HCT116 (cell line): ENCODE data around the gene KCND3. TPM values are rescaled to one million over a fixed set of nuclear protein-coding genes. Genes with fewer than 3 reads are reported as not detected.

Experiments
- ATAC-seq: fragments of 200-7000 bp; cut with Tn5 transposase; 2 replicates; pipeline ENCODE4 v1.9.1; 2020; ENCODE audit warnings: mild to moderate bottlenecking, moderate library complexity
- BruUV-seq: library from RNA; stranded (reverse); fragments of 400-500 nt; replicated peaks from 2 replicates; lab custom pipeline; 2021; lab: Mats Ljungman, UMichigan
- CTCF ChIA-PET: fragments of 300-600 bp; sonication (Branson Sonifier 250); formaldehyde crosslinking; loops from one replicate; lab custom pipeline; 2021; ENCODE audit warnings: antibody characterized with exemption; lab: Charles Lee
- POLR2A ChIA-PET: fragments of 300-600, 350-600 bp; sonication (Branson Sonifier 250); formaldehyde crosslinking; loops from one replicate; lab custom pipeline; 2021; ENCODE audit warnings: antibody characterized with exemption; lab: Charles Lee
- RAD21 ChIA-PET, 2 experiments: fragments of 300-600 bp; sonication (Branson Sonifier 250); formaldehyde crosslinking; loops; one replicate each; lab custom pipeline; 2023; ENCODE audit warnings: low total read pairs in 2 of 2; ENCODE audit not compliant: uncharacterized antibody in 2 of 2, unreplicated experiment in 2 of 2, low non-redundant PET in 1 of 2; lab: Charles Lee
- DNase-seq: peaks from one replicate; pipeline ENCODE4 v3.0.0-alpha.2; 2010; ENCODE audit warnings: low read depth, low spot score
- H2AFZ ChIP-seq: fragments of 200-600 bp; shearing (Covaris generic), sonication (generic); 2 replicates; pipeline ENCODE4 v1.6.1; 2017; ENCODE audit warnings: low read depth, mixed run types, mixed read lengths, antibody characterized with exemption, low read length; ENCODE audit not compliant: poor library complexity, severe bottlenecking
- H3K27ac ChIP-seq: 2 replicates; pipeline ENCODE4 v1.5.1; 2012; ENCODE audit warnings: low read depth, low read length
- H3K27me3 ChIP-seq: fragments of 200-600 bp; sonication (generic); 2 replicates; pipeline ENCODE4 v1.6.1; 2016; ENCODE audit warnings: mixed run types, low read length, mixed read lengths; ENCODE audit not compliant: insufficient read depth
- H3K36me3 ChIP-seq, 2 experiments: fragments of 200-500 bp in 1 of 2; fragments of 200-600 bp in 1 of 2; sonication (Bioruptor generic) in 1 of 2; sonication (generic) in 1 of 2; 2 replicates each; pipeline versions ENCODE4 v1.5.1 to v1.6.1; 2014 to 2016; ENCODE audit warnings: low read length in 2 of 2, inconsistent platforms in 1 of 2, mixed read lengths in 1 of 2, mixed run types in 1 of 2; ENCODE audit not compliant: insufficient read depth in 2 of 2, control insufficient read depth in 1 of 2
- H3K4me1 ChIP-seq, 2 experiments: fragments of 200-600 bp in 1 of 2; sonication (generic) in 1 of 2; 2 replicates each; pipeline versions ENCODE4 v1.5.1 to v1.6.1; 2012 to 2017; ENCODE audit warnings: low read length in 2 of 2, inconsistent platforms in 1 of 2, mild to moderate bottlenecking in 1 of 2, mixed read lengths in 1 of 2, mixed run types in 1 of 2, moderate library complexity in 1 of 2; ENCODE audit not compliant: insufficient read depth in 2 of 2, control insufficient read depth in 1 of 2
- H3K4me2 ChIP-seq: fragments of 200-600 bp; sonication (generic); 2 replicates; pipeline ENCODE4 v1.6.1; 2017; ENCODE audit warnings: mixed run types, low read length, mixed read lengths
- H3K4me3 ChIP-seq, 2 experiments: fragments of 200-600 bp in 1 of 2; sonication (generic) in 1 of 2; replicated peaks in 1 of 2; 2 replicates each; pipeline ENCODE4 v1.5.1; 2011 to 2016; ENCODE audit warnings: low read length in 2 of 2, control low read depth in 1 of 2, low read depth in 1 of 2, mild to moderate bottlenecking in 1 of 2, mixed read lengths in 1 of 2, mixed run types in 1 of 2
- H3K79me2 ChIP-seq: fragments of 200-600 bp; sonication (generic); 2 replicates; pipeline ENCODE4 v1.6.1; 2017; ENCODE audit warnings: mild to moderate bottlenecking, mixed run types, low read length, moderate library complexity, mixed read lengths; ENCODE audit not compliant: insufficient read depth
- H3K9ac ChIP-seq: fragments of 200-600 bp; sonication (generic); 2 replicates; pipeline ENCODE4 v1.6.1; 2016; ENCODE audit warnings: low read length, mixed read lengths
- H3K9me2 ChIP-seq: fragments of 200-600 bp; sonication (generic), shearing (Covaris generic); 2 replicates; pipeline ENCODE4 v1.6.1; 2017; ENCODE audit warnings: mixed run types, mild to moderate bottlenecking, moderate library complexity; ENCODE audit not compliant: insufficient read depth
- H3K9me3 ChIP-seq, 2 experiments: fragments of 200-500 bp in 1 of 2; fragments of 200-600 bp in 1 of 2; sonication (Bioruptor generic) in 1 of 2; sonication (generic) in 1 of 2; 2 replicates each; pipeline ENCODE4 v1.6.1; 2014 to 2017; ENCODE audit warnings: low read length in 2 of 2, mixed read lengths in 2 of 2, inconsistent platforms in 1 of 2, low read depth in 1 of 2, mild to moderate bottlenecking in 1 of 2, mixed run types in 1 of 2, moderate library complexity in 1 of 2; ENCODE audit not compliant: control insufficient read depth in 1 of 2, insufficient read depth in 1 of 2
- H4K20me1 ChIP-seq: fragments of 200-600 bp; sonication (generic), shearing (Covaris generic); 2 replicates; pipeline ENCODE4 v1.6.1; 2017; ENCODE audit warnings: mixed run types, mild to moderate bottlenecking, moderate library complexity; ENCODE audit not compliant: insufficient read depth
- SP1 ChIP-seq: IDR thresholded peaks from 2 replicates; pipeline ENCODE4 v1.6.1; 2012; ENCODE audit warnings: low read depth
- YY1 ChIP-seq: IDR thresholded peaks from 2 replicates; pipeline ENCODE4 v1.6.1; 2011; ENCODE audit warnings: low read length, low read depth, moderate library complexity, mild to moderate bottlenecking; ENCODE audit not compliant: insufficient replicate concordance; ENCODE audit errors: extremely low read depth
- ZBTB33 ChIP-seq: IDR thresholded peaks from 2 replicates; pipeline ENCODE4 v1.6.1; 2011; ENCODE audit warnings: mild to moderate bottlenecking, low read length, moderate library complexity; ENCODE audit not compliant: insufficient replicate concordance; ENCODE audit errors: extremely low read depth
- ZFX ChIP-seq: fragments of 450-650 bp; IDR thresholded peaks from 2 replicates; pipeline ENCODE4 v1.6.1; 2017
- ZNF274 ChIP-seq: fragments of 200-500 bp; sonication (Bioruptor generic); IDR thresholded peaks from 2 replicates; pipeline ENCODE4 v1.6.1; 2014; ENCODE audit warnings: mild to moderate bottlenecking, low read depth, low read length, inconsistent platforms
- intact Hi-C: fragments of 100-400 bp; cut with micrococcal nuclease; formaldehyde crosslinking; loops from 2 replicates; pipeline ENCODE4 v1.10.0; 2022
- total RNA-seq: library from RNA; stranded (reverse); gene quantifications from one replicate; pipeline ENCODE4 v1.2.1, GENCODE V29; 2021; ENCODE audit not compliant: unreplicated experiment
- TF ChIP-seq, protein P1 (sequence below): IDR thresholded peaks from 2 replicates; pipeline ENCODE4 v1.6.1; 2012
- TF ChIP-seq, protein P2 (sequence below): IDR thresholded peaks from 2 replicates; pipeline ENCODE4 v1.6.1; 2012; ENCODE audit warnings: low read depth

The KCND3 gene
- total RNA-seq, 1 experiment from 2014 or later: 0.44 TPM

- Histone ChIP-seq H3K4me3 (no peak overlapping the region), H3K27ac (no peak overlapping the region), H4K20me1 (no peaks in the 10 kb centered on the region), H3K9me2 (no peaks in the 10 kb centered on the region), H3K4me1 (no peaks in the 10 kb centered on the region), H2AFZ (no peak overlapping the region), H3K9ac (no peak overlapping the region), H3K9me3 (no peaks in the 10 kb centered on the region), H3K27me3 (peaks cover 74% of the 10 kb centered on the region), H3K4me2 (no peak overlapping the region), H3K79me2 (no peaks in the 10 kb centered on the region), H3K36me3 (no peaks in the 10 kb centered on the region)
- CTCF ChIA-PET: no interaction called here
- ATAC-seq: no peak
- TF ChIP-seq ZBTB33 (no peak), ZFX (no peak), YY1 (no peak), ZNF274 (no peak), SP1 (no peak)
- intact Hi-C loops: no loop called here
- POLR2A ChIA-PET: no interaction called here
- no TSS peak for BruUV-seq
- DNase-seq: no peak
- RAD21 ChIA-PET: interaction anchor here in 1 of 2 experiments (0.5 kb wide), 1 partner anchor 415 kb away, joined by 5 read pairs; no protein-coding TSS in a partner anchor
Measured at GRCh38 chr1:111867868-111868440, 121.5 kb downstream of the KCND3 start.

DNA sequence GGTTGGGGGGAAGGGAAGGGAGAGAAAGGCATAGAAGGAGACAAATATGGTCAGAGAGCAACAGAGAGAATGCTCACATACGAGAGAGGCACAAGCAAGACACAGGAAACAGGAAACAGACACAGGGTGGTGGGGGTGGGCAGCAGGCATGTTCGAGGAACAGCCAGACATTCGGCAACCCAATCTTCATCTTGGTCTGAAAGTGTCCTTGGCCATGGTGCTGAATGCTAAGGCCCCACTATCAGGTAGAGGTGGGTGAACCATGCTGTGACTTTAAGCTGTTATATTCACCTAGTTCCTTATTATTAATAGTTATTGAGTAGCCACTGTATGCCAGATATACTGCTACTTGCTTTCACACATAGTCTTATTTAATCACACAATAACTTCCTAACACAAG is 124.6 kb downstream of the KCND3 start:
- ATAC-seq: no peak
- TF ChIP-seq, protein P1, sequence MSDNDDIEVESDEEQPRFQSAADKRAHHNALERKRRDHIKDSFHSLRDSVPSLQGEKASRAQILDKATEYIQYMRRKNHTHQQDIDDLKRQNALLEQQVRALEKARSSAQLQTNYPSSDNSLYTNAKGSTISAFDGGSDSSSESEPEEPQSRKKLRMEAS: no peak
- TF ChIP-seq, protein P2, sequence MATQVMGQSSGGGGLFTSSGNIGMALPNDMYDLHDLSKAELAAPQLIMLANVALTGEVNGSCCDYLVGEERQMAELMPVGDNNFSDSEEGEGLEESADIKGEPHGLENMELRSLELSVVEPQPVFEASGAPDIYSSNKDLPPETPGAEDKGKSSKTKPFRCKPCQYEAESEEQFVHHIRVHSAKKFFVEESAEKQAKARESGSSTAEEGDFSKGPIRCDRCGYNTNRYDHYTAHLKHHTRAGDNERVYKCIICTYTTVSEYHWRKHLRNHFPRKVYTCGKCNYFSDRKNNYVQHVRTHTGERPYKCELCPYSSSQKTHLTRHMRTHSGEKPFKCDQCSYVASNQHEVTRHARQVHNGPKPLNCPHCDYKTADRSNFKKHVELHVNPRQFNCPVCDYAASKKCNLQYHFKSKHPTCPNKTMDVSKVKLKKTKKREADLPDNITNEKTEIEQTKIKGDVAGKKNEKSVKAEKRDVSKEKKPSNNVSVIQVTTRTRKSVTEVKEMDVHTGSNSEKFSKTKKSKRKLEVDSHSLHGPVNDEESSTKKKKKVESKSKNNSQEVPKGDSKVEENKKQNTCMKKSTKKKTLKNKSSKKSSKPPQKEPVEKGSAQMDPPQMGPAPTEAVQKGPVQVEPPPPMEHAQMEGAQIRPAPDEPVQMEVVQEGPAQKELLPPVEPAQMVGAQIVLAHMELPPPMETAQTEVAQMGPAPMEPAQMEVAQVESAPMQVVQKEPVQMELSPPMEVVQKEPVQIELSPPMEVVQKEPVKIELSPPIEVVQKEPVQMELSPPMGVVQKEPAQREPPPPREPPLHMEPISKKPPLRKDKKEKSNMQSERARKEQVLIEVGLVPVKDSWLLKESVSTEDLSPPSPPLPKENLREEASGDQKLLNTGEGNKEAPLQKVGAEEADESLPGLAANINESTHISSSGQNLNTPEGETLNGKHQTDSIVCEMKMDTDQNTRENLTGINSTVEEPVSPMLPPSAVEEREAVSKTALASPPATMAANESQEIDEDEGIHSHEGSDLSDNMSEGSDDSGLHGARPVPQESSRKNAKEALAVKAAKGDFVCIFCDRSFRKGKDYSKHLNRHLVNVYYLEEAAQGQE: peak; percentile 49
- Histone ChIP-seq H3K27ac (no peak overlapping the region), H3K9me2 (no peaks in the 10 kb centered on the region), H3K79me2 (no peaks in the 10 kb centered on the region), H3K9me3 (no peaks in the 10 kb centered on the region), H2AFZ (no peak overlapping the region), H3K9ac (no peak overlapping the region), H3K36me3 (no peaks in the 10 kb centered on the region), H3K4me3 (no peak overlapping the region), H3K27me3 (peaks cover 61% of the 10 kb centered on the region), H3K4me1 (no peaks in the 10 kb centered on the region), H4K20me1 (no peaks in the 10 kb centered on the region), H3K4me2 (no peak overlapping the region)
- intact Hi-C loops: no loop called here
- ChIA-PET POLR2A (no interaction called here), CTCF (no interaction called here), RAD21 (no interaction called here)
- DNase-seq: no peak
- no TSS peak for BruUV-seq
